Endodermal cell (in vitro differentiated cells): Measurements from ENCODE around the gene ASTL. TPM values are rescaled to one million over a fixed set of nuclear protein-coding genes. Genes with fewer than 3 reads are reported as not detected.
"Not testable (repeated sequence)": the region's sequence is repeated elsewhere in the genome, so short reads cannot be mapped to it uniquely, and the experiment has no call there.

ENCODE experiments used
- DNase-seq: peaks from one replicate; pipeline ENCODE4 v3.0.0-alpha.2; 2017
- H3K27ac ChIP-seq: 2 replicates; pipeline ENCODE4 v1.5.1; 2013; ENCODE audit warnings: mild to moderate bottlenecking, low read depth, low read length, moderate library complexity
- H3K27me3 ChIP-seq: 2 replicates; pipeline ENCODE4 v1.6.1; 2013; ENCODE audit warnings: mild to moderate bottlenecking, low read length, moderate library complexity; ENCODE audit not compliant: insufficient read depth, control insufficient read depth, poor library complexity, severe bottlenecking
- H3K36me3 ChIP-seq: 2 replicates; pipeline ENCODE4 v1.7.0; 2013; ENCODE audit warnings: mild to moderate bottlenecking, low read length, moderate library complexity; ENCODE audit not compliant: control insufficient read depth, insufficient read depth
- H3K4me1 ChIP-seq: one replicate; pipeline ENCODE4 v1.7.0; 2013; ENCODE audit warnings: low read length; ENCODE audit not compliant: control insufficient read depth, insufficient read depth
- H3K4me3 ChIP-seq: 2 replicates; pipeline ENCODE4 v1.5.1; 2013; ENCODE audit warnings: mild to moderate bottlenecking, low read length, moderate library complexity
- H3K9ac ChIP-seq: 2 replicates; pipeline ENCODE4 v1.6.1; 2013; ENCODE audit warnings: mild to moderate bottlenecking, low read length, moderate library complexity; ENCODE audit not compliant: poor library complexity, severe bottlenecking; ENCODE audit errors: extremely low read depth
- H3K9me3 ChIP-seq: 2 replicates; pipeline ENCODE4 v1.6.1; 2013; ENCODE audit warnings: mild to moderate bottlenecking, low read length, moderate library complexity; ENCODE audit not compliant: control insufficient read depth
- H3K27ac Mint-ChIP-seq: 2 replicates; pipeline ENCODE4 v1.8.0; 2020; ENCODE audit warnings: mixed read lengths
- H3K27me3 Mint-ChIP-seq: 2 replicates; pipeline ENCODE4 v1.8.0; 2021; ENCODE audit warnings: mild to moderate bottlenecking, mixed read lengths; ENCODE audit not compliant: insufficient read depth
- H3K36me3 Mint-ChIP-seq: 2 replicates; pipeline ENCODE4 v1.8.0; 2020; ENCODE audit warnings: low read depth, mixed read lengths
- H3K4me1 Mint-ChIP-seq: 2 replicates; pipeline ENCODE4 v1.8.0; 2020; ENCODE audit warnings: mixed read lengths
- H3K4me3 Mint-ChIP-seq: 2 replicates; pipeline ENCODE4 v1.8.0; 2020; ENCODE audit warnings: mild to moderate bottlenecking, moderate library complexity, mixed read lengths
- H3K9me3 Mint-ChIP-seq: 2 replicates; pipeline ENCODE4 v1.8.0; 2020; ENCODE audit warnings: mild to moderate bottlenecking, mixed read lengths
- CTCF ChIP-seq: fragments of 200-600 bp; sonication (generic); conservative IDR thresholded peaks from 2 replicates; pipeline ENCODE4 v1.5.0; 2021; ENCODE audit warnings: antibody characterized with exemption, mild to moderate bottlenecking
- WGBS, 2 experiments: methylation state at CpG; one replicate each; pipeline versions ENCODE4 v1.1.5 to v1.1.7; 2013; ENCODE audit warnings: missing lambda C conversion rate in 2 of 2, mixed read lengths in 1 of 2; ENCODE audit not compliant: insufficient coverage in 1 of 2, insufficient read length in 1 of 2; 5-methylcytosine and 5-hydroxymethylcytosine counted together
- total RNA-seq, 2 donors: library from RNA; stranded (reverse); fragmentation: NEBNext Ultra II Directional in 1 of 2; extraction: Animal tissue kit (Norgen Biotek cat#: 25700) in 1 of 2; gene quantifications; 2 replicates in 1 of 2; 3 replicates in 1 of 2; pipeline ENCODE4 v1.2.1, GENCODE V29; 2021

ASTL gene
- total RNA-seq, 2 donors from 2014 or later = not detected

- Mint-ChIP-seq H3K27ac (no peak overlapping the region), H3K4me3 (no peak overlapping the region), H3K4me1 (peaks cover 9% of the 10 kb centered on the region), H3K36me3 (no peaks in the 10 kb centered on the region), H3K9me3 (no peaks in the 10 kb centered on the region), H3K27me3 (peaks cover 2% of the 10 kb centered on the region)
- H3K27me3 ChIP-seq = no peaks in the 10 kb centered on the region
- no peaks in the 10 kb centered on the region for H3K36me3 ChIP-seq
- no peak overlapping the region for H3K27ac ChIP-seq
- WGBS, 2 experiments = 86 to 93% methylated on average over 2 to 5 of the region's 5 CpGs
- no peak overlapping the region for H3K9ac ChIP-seq
- no peak overlapping the region for H3K4me3 ChIP-seq
- no peak for TF ChIP-seq CTCF
- no peaks in the 10 kb centered on the region for H3K9me3 ChIP-seq
- H3K4me1 ChIP-seq = no peaks in the 10 kb centered on the region
- no peak for DNase-seq
These were observed 23.6 kb upstream of the ASTL start for GRCh38 chr2:96161898-96162297.

GRCh38 chr2:96160366-96160765 is 22.1 kb upstream of the ASTL start:
- not testable (repeated sequence) for H3K27ac ChIP-seq, H3K36me3 ChIP-seq, H3K9ac ChIP-seq, H3K9me3 Mint-ChIP-seq, H3K36me3 Mint-ChIP-seq, H3K27me3 Mint-ChIP-seq, H3K27ac Mint-ChIP-seq, H3K9me3 ChIP-seq, H3K4me3 Mint-ChIP-seq, H3K4me1 ChIP-seq, H3K27me3 ChIP-seq, H3K4me3 ChIP-seq, DNase-seq, H3K4me1 Mint-ChIP-seq
- 95 to 100% methylated on average over 2 to 5 of the region's 5 CpGs for WGBS, 2 experiments

GRCh38 chr2:96159084-96159830 is 21.0 kb upstream of the ASTL start:
- WGBS, 2 experiments = 86 to 88% methylated on average over 13 to 17 of the region's 17 CpGs
- Mint-ChIP-seq H3K4me3 (no peak overlapping the region), H3K4me1 (peaks cover 7% of the 10 kb centered on the region), H3K27ac (no peak overlapping the region), H3K36me3 (no peaks in the 10 kb centered on the region), H3K9me3 (no peaks in the 10 kb centered on the region), H3K27me3 (peaks cover 4% of the 10 kb centered on the region)
- Histone ChIP-seq H3K9me3 (no peaks in the 10 kb centered on the region), H3K36me3 (no peaks in the 10 kb centered on the region), H3K27ac (no peak overlapping the region), H3K4me3 (no peak overlapping the region), H3K27me3 (no peaks in the 10 kb centered on the region), H3K9ac (no peak overlapping the region), H3K4me1 (no peaks in the 10 kb centered on the region)
- TF ChIP-seq CTCF = no peak
- peak; percentile 52 for DNase-seq

- no peaks in the 10 kb centered on the region for H3K9me3 Mint-ChIP-seq
- 85 to 91% methylated on average over 3 to 14 of the region's 14 CpGs for WGBS, 2 experiments
- Histone ChIP-seq H3K4me1 (no peaks in the 10 kb centered on the region), H3K27me3 (no peaks in the 10 kb centered on the region), H3K27ac (no peak overlapping the region), H3K9me3 (no peaks in the 10 kb centered on the region), H3K9ac (no peak overlapping the region), H3K4me3 (no peak overlapping the region), H3K36me3 (no peaks in the 10 kb centered on the region)
- no peak for TF ChIP-seq CTCF
- H3K27me3 Mint-ChIP-seq = peaks cover 4% of the 10 kb centered on the region
- H3K36me3 Mint-ChIP-seq = no peaks in the 10 kb centered on the region
- no peak overlapping the region for H3K27ac Mint-ChIP-seq
- H3K4me1 Mint-ChIP-seq = peaks cover 5% of the 10 kb centered on the region
- DNase-seq = peak; percentile 57
- no peak overlapping the region for H3K4me3 Mint-ChIP-seq
These were observed 20.2 kb upstream of the ASTL start for GRCh38 chr2:96158554-96158940.
